ENCODE data around the gene PLD1. TPM values are rescaled to one million over a fixed set of nuclear protein-coding genes. Genes with fewer than 3 reads are reported as not detected.
"Not testable (repeated sequence)": the region's sequence is repeated elsewhere in the genome, so short reads cannot be mapped to it uniquely, and the experiment has no call there.

Gene PLD1
- polyA plus RNA-seq, 3 donors = 11.1 to 13.6 (median 11.2) TPM

DNA sequence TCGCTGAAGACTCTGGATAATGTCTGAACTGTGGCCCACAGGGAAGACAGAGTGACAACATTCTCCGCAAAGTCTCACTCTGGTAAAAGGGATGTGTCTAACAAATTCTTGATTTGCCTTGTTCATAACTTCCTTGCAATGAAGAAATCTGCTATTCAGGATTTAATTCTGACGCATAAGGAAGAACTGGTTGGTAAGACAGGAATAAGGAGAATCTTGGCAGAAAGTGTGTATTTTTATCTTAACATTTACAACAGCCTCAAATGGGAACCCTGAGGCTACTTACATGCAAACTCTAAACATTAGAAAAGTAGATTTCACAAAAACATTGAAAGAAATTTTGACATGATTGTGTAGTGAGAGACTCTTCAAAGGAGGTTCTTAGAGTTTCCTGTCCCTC, 10.8 kb upstream of the PLD1 start:
- no peak for DNase-seq (ENCODE audit: low read depth in 3 of 3, low spot score in 2 of 3)

- DNase-seq (ENCODE audit: low read depth in 3 of 3, low spot score in 2 of 3) = no peak
These were observed 7.0 kb upstream of the PLD1 start for GRCh38 chr3:171817074-171817800.

- DNase-seq (ENCODE audit: low read depth in 3 of 3, low spot score in 2 of 3) = no peak
These were observed 5.8 kb upstream of the PLD1 start for GRCh38 chr3:171815973-171816595.

GRCh38 chr3:171814662-171815061, 4.4 kb upstream of the PLD1 start:
- not testable (repeated sequence) for DNase-seq (ENCODE audit: low read depth in 3 of 3, low spot score in 2 of 3)

- no peak for DNase-seq (ENCODE audit: low read depth in 3 of 3, low spot score in 2 of 3)
These were observed 3.7 kb upstream of the PLD1 start for GRCh38 chr3:171813897-171814460.

- DNase-seq (ENCODE audit: low read depth in 3 of 3, low spot score in 2 of 3) = no peak
These were observed 3.1 kb upstream of the PLD1 start for GRCh38 chr3:171813278-171813896.

DNA sequence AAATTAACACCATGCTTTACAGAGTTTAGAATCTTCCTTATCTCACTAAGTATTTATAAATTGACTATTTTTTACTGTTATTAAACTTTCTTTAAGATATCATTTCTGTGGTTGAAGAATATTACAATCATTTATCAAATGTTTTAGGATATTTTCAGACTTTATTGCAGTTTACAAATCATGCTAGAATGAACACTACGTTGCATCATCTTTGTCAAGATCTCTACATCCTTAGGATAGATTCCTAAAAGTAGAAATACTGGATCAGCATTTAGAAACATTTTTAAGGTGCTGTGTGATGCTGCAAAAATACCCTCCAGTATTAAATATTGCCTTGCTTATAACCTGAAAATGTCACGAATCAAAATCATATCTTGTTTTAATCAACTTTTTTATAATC, 2.5 kb upstream of the PLD1 start:
- no peak for DNase-seq (ENCODE audit: low read depth in 3 of 3, low spot score in 2 of 3)

DNA sequence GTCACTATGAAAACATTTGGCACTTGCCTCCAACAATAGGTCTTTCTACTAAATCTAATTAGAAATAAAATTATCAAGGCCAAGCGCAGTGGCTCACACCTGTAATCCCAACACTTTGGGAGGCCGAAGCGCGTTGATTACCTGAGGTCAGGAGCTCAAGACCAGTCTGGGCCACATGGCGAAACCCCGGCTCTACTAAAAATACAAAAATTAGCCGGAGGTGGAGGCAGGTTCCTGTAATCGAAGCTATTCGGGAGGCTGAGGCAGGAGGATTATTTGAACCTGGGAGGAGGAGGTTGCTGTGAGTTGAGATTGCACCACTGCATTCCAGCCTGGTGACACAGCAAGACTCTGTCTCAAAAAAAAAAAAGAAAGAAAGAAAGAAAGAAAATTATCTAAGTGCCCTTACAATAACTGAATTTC, 1.6 kb upstream of the PLD1 start:
- DNase-seq (ENCODE audit: low read depth in 3 of 3, low spot score in 2 of 3) = no peak

- no peak for DNase-seq (ENCODE audit: low read depth in 3 of 3, low spot score in 2 of 3)
These were observed 1.1 kb upstream of the PLD1 start for GRCh38 chr3:171811295-171811912.

DNA sequence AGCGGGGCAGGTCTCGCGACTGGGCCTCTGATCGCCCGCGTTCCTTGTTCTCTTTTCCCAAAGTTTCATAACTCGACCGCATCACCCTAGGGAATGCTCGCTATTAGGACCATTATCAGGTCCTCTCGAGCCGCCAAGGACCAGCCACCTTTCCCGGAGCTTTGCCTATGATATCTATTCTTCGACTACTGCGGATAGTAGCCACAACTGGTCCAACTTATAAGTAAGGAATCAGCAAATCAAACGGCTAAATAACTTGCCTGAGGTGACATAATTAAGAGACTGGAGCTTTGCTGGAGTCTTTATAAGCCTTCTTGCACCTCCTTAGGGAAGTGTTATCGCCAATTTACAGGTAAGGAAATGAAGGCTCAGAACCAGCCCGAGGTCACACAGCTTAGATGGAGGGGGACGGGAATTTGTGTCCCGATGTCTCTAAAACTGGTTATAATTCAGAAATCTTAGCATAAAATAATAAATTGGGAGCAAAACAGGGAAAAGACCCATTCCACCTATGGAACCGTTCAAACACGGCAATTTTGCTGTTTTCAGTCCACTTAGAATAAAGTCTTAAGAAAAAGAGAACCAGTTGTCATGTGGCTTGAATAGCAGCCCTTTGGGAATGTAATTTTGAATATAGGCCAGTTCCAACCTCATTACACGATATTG, 479 bp upstream of the PLD1 start:
- no peak for DNase-seq (ENCODE audit: low read depth in 3 of 3, low spot score in 2 of 3)

- no peak for DNase-seq (ENCODE audit: low read depth in 3 of 3, low spot score in 2 of 3)
These were observed 747 bp downstream of the PLD1 start for GRCh38 chr3:171809611-171809860.

DNA sequence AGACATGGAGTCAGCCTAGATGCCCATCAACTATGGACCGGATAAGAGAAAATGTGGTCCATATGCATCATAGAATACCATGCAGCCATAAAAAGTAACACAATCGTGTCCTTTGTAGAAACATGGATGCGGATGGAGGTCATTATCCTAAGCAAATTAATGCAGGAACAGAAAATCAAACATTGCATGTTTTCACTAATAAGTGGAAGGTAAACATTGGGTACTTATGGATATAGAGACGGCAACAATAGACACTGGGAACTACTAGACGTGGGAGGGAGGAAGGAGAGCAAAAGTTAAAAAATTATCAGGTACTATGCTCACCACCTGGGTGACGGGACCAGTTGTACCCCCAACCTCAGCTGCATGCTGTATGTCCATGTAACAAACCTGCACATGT, 2.5 kb downstream of the PLD1 start:
- no peak for DNase-seq (ENCODE audit: low read depth in 3 of 3, low spot score in 2 of 3)

- no peak for DNase-seq (ENCODE audit: low read depth in 3 of 3, low spot score in 2 of 3)
These were observed 3.1 kb downstream of the PLD1 start for GRCh38 chr3:171807129-171807675.

DNA sequence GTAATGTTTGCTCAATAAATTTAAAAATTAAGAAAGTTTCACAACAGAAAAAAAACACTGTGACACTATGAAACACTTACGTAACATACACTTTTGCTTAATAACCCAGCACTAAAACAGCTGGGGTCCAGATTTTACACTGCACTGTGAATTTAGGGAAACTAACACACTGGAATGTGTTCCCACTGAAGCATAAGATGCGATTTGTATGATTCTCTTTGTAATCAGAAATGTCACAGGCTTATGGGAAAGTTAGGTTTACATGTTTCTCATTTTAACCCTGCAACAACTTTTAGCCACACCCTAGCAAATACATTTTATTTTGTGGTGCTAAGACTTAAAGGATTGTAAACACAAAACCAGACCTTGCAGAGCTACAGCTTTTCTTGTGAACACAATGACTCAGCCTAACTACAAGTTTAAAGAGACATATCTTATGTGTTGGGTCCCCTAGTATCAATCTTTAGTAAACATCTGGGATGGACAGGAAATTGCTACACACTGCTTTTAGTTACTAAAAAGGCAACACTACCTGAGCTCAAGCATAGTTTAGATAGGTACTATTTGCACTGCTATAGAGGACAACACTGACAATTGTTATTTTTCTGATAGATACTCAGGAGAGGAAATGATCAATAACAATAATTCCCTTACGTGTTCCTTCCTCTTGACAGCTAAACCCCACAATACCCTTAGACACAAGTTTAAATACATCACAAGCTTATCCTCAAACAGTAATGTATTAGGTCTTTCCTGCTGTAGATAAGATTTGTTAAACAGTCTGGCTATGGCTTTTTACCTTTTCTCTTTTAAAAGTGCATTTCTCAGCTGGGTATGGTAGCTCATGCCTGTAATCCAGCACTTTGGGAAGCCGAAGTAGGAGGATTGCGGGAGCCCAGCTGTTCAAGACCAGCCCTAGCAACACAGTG, 3.8 kb downstream of the PLD1 start:
- DNase-seq (ENCODE audit: low read depth in 3 of 3, low spot score in 2 of 3) = no peak

DNA sequence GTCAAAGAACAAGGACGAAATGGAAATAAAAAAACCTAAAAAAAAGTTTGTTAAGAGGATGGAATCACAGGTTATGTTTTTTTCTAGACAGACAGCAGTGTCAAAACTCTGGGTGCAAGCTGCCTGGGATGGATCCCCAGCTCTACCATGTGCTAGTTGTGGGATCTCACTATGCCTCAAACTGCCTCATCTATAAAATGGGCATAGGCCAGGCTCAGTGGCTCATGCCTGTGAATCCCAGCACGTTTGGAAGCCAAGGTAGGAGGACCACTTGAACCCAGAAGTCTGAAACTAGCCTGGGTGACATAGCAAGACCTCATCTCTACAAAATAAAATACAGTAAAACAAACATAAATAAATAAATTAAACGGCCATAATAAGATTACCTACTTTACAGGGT, 4.6 kb downstream of the PLD1 start:
- no peak for DNase-seq (ENCODE audit: low read depth in 3 of 3, low spot score in 2 of 3)

- no peak for DNase-seq (ENCODE audit: low read depth in 3 of 3, low spot score in 2 of 3)
These were observed 5.5 kb downstream of the PLD1 start for GRCh38 chr3:171804618-171805389.

DNA sequence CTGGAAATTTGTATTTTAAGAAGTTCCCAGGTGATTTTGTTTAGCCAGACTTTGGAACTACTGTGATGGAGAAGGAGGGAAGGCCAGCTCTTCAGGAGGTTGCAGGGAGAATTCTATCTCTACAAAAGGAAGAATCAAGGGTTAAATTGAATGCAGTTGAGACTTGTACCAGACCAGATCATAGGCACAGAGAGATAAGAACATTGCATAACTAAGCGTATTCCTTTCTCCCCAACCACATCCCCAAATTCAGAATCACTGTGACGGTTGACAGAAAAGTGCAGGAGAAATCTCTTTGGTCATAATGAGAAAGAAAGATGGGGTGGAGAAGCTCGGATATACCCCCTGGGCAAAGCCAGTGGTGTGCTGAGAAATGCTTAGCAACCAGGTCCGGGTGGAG, 7.2 kb downstream of the PLD1 start:
- DNase-seq (ENCODE audit: low read depth in 3 of 3, low spot score in 2 of 3) = no peak

GRCh38 chr3:171802590-171802956, 7.7 kb downstream of the PLD1 start:
- no peak for DNase-seq (ENCODE audit: low read depth in 3 of 3, low spot score in 2 of 3)

Measured in right renal cortex interstitium (tissue), 3 donors.